GM12892 (cell line): ENCODE measurements around the gene TMCO4.

ENCODE experiments used
- DNase-seq: peaks from one replicate; pipeline ENCODE4 v3.0.0; 2011; ENCODE audit not compliant: insufficient read length
- FAIRE-seq: peaks from 2 replicates; lab custom pipeline; 2011; peaks lifted over from hg19 to GRCh38; lab: Jason Lieb, UNC
- POLR2A ChIP-seq: IDR thresholded peaks from 2 replicates; pipeline ENCODE4 v1.6.1; 2011; ENCODE audit warnings: low read depth, low read length, control low read depth
- POLR2AphosphoS5 ChIP-seq: IDR thresholded peaks from 2 replicates; pipeline ENCODE4 v1.6.1; 2011; ENCODE audit warnings: low read depth, low read length, control low read depth
- TAF1 ChIP-seq: IDR thresholded peaks from 2 replicates; pipeline ENCODE4 v1.6.1; 2011; ENCODE audit warnings: low read depth, mild to moderate bottlenecking, control low read depth, low read length, borderline replicate concordance

TMCO4 gene

GRCh38 chr1:19684677-19685076, 115.0 kb downstream of the TMCO4 start:
- TF ChIP-seq POLR2AphosphoS5 (no peak), TAF1 (no peak), POLR2A (no peak)
- DNase-seq, result no peak
- FAIRE-seq, result no peak

GRCh38 chr1:19683351-19683750, 116.4 kb downstream of the TMCO4 start:
- no peak for TF ChIP-seq TAF1
- no peak for TF ChIP-seq POLR2AphosphoS5
- TF ChIP-seq POLR2A, result no peak
- no peak for DNase-seq
- FAIRE-seq, result no peak

GRCh38 chr1:19682901-19683300, 116.8 kb downstream of the TMCO4 start:
- DNase-seq (no peak), FAIRE-seq (no peak)
- no peak for TF ChIP-seq TAF1
- TF ChIP-seq POLR2A, result no peak
- TF ChIP-seq POLR2AphosphoS5, result no peak

- TF ChIP-seq TAF1, result no peak
- no peak for TF ChIP-seq POLR2A
- TF ChIP-seq POLR2AphosphoS5, result no peak
- DNase-seq (no peak), FAIRE-seq (no peak)
Observed at GRCh38 chr1:19682257-19682656, 117.5 kb downstream of the TMCO4 start.

GRCh38 chr1:19680644-19681043, 119.1 kb downstream of the TMCO4 start:
- no peak for DNase-seq
- TF ChIP-seq TAF1, result no peak
- no peak for TF ChIP-seq POLR2AphosphoS5
- no peak for TF ChIP-seq POLR2A
- no peak for FAIRE-seq

- DNase-seq (no peak), FAIRE-seq (no peak)
- TF ChIP-seq POLR2A, result no peak
- TF ChIP-seq POLR2AphosphoS5, result no peak
- TF ChIP-seq TAF1, result no peak
Observed at GRCh38 chr1:19679691-19680090, 120.0 kb downstream of the TMCO4 start.

GRCh38 chr1:19678931-19679453, 120.7 kb downstream of the TMCO4 start:
- TF ChIP-seq POLR2A (no peak), POLR2AphosphoS5 (no peak), TAF1 (no peak)
- FAIRE-seq, result no peak
- no peak for DNase-seq

GRCh38 chr1:19678493-19678892, 121.2 kb downstream of the TMCO4 start:
- no peak for TF ChIP-seq POLR2A
- no peak for TF ChIP-seq POLR2AphosphoS5
- no peak for TF ChIP-seq TAF1
- DNase-seq (no peak), FAIRE-seq (no peak)

- FAIRE-seq, result no peak
- DNase-seq, result no peak
- TF ChIP-seq POLR2A (no peak), POLR2AphosphoS5 (no peak), TAF1 (no peak)
Observed at GRCh38 chr1:19676438-19676922, 123.2 kb downstream of the TMCO4 start.

- FAIRE-seq, result no peak
Observed at GRCh38 chr1:19675797-19676196, 123.9 kb downstream of the TMCO4 start.

GRCh38 chr1:19672237-19672636, 127.5 kb downstream of the TMCO4 start:
- TF ChIP-seq POLR2AphosphoS5, result no peak
- no peak for TF ChIP-seq TAF1
- TF ChIP-seq POLR2A, result no peak
- DNase-seq (no peak), FAIRE-seq (no peak)

More at GRCh38 chr1:19675797-19676196, 123.9 kb downstream of the TMCO4 start:
- DNase-seq, result no peak
- TF ChIP-seq POLR2AphosphoS5 (no peak), TAF1 (no peak), POLR2A (no peak)

GRCh38 chr1:19670787-19671186, 128.9 kb downstream of the TMCO4 start:
- FAIRE-seq, result no peak
- TF ChIP-seq POLR2AphosphoS5, result no peak
- TF ChIP-seq POLR2A, result no peak
- TF ChIP-seq TAF1, result no peak
- DNase-seq, result no peak

- no peak for FAIRE-seq
- DNase-seq, result no peak
- TF ChIP-seq TAF1, result no peak
- TF ChIP-seq POLR2AphosphoS5, result no peak
Observed at GRCh38 chr1:19668888-19669287, 130.8 kb downstream of the TMCO4 start.
